Rectal smooth muscle tissue (tissue), 1 donor: ENCODE results near the gene JSRP1.

Source experiments
- H3K27ac ChIP-seq: one replicate; pipeline ENCODE4 v1.7.0; 2013; ENCODE audit warnings: low read depth, low read length, inconsistent platforms
- H3K27me3 ChIP-seq: one replicate; pipeline ENCODE4 v1.7.0; 2013; ENCODE audit warnings: low read length; ENCODE audit not compliant: control insufficient read depth, insufficient read depth
- H3K36me3 ChIP-seq: one replicate; pipeline ENCODE4 v1.7.0; 2013; ENCODE audit warnings: low read length; ENCODE audit not compliant: control insufficient read depth, insufficient read depth
- H3K4me1 ChIP-seq: one replicate; pipeline ENCODE4 v1.7.0; 2013; ENCODE audit warnings: low read length; ENCODE audit not compliant: control insufficient read depth, insufficient read depth
- H3K4me3 ChIP-seq: one replicate; pipeline ENCODE4 v1.7.0; 2013; ENCODE audit warnings: low read length
- H3K9ac ChIP-seq: one replicate; pipeline ENCODE4 v1.7.0; 2013; ENCODE audit warnings: low read length

Gene JSRP1

DNA sequence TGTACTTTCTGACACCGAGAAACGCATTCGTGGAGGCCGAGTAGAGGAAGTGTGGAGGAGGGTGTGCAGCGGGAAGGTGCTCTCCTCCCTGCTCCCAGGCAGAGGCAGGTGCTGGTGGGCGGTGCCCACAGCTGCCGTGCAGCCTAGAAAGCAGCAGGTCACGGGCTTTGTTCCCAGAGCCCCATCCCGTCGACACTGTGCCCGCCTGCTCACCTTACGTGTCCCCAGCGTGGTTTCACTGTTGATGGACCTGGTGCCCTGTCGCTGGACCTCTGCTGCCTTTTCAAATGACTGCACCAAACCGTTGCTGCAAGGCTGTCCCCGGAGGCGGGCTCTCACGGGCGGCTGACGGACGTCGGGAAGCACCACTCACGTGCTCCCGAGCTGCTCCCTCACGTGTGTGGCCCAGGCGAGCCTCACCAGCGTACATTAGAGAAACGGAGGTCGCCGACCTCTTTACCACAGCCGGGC is 40.9 kb downstream of the JSRP1 start:
- no peak overlapping the region for H3K4me3 ChIP-seq
- peaks cover 38% of the 10 kb centered on the region for H3K36me3 ChIP-seq
- no peak overlapping the region for H3K27ac ChIP-seq
- no peaks in the 10 kb centered on the region for H3K4me1 ChIP-seq
- no peaks in the 10 kb centered on the region for H3K27me3 ChIP-seq
- no peak overlapping the region for H3K9ac ChIP-seq

GRCh38 chr19:2214251-2214650 is 42.0 kb downstream of the JSRP1 start:
- no peaks in the 10 kb centered on the region for H3K27me3 ChIP-seq
- H3K36me3 ChIP-seq = peaks cover 36% of the 10 kb centered on the region
- H3K27ac ChIP-seq = no peak overlapping the region
- H3K9ac ChIP-seq = no peak overlapping the region
- no peak overlapping the region for H3K4me3 ChIP-seq
- no peaks in the 10 kb centered on the region for H3K4me1 ChIP-seq

GRCh38 chr19:2213799-2214198 is 42.4 kb downstream of the JSRP1 start:
- H3K4me3 ChIP-seq = peak overlapping the region; percentile 21
- H3K27me3 ChIP-seq = no peaks in the 10 kb centered on the region
- H3K4me1 ChIP-seq = no peaks in the 10 kb centered on the region
- H3K36me3 ChIP-seq = peaks cover 36% of the 10 kb centered on the region
- peak overlapping the region; percentile 7 for H3K27ac ChIP-seq
- H3K9ac ChIP-seq = no peak overlapping the region

GRCh38 chr19:2212861-2213711 is 43.1 kb downstream of the JSRP1 start:
- Histone ChIP-seq H3K4me1 (no peaks in the 10 kb centered on the region), H3K36me3 (peaks cover 36% of the 10 kb centered on the region), H3K9ac (no peak overlapping the region), H3K4me3 (peak overlapping the region; percentile 21), H3K27ac (peak overlapping the region; percentile 7), H3K27me3 (no peaks in the 10 kb centered on the region)

DNA sequence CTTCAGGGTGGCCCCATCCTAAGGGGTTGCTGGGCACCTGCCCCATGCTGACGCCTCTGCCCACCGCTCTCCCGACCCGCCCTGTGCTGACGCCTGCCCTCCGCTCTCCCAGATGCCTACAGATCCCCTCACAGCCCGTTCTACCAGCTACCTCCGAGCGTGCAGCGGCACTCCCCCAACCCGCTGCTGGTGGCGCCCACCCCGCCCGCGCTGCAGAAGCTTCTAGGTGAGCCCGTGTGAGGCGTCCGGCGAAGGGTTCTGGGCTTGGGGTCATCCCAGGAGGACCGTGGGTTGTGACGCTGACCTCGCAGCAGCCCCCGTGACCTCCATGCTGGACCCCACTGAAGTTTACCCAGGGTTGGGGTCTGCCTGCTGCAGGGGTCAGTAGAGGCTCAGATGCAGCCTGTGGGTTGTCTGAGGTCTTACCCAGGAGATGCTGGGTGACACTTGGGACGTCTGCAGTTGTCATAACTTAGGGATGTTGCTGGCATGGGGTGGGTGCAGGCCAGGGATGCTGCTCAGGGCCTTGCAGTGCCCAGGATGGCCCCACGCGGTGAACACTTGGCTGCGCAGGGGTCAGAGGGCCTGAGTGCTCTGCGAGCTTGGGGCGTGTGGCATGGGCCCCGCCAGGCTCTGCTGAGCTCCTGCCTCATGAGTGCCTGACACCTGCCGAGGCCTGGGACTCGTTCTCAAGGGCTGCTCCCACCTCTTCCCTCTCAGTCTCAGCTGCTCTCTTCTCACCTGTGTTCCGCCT is 45.1 kb downstream of the JSRP1 start:
- Histone ChIP-seq H3K9ac (no peak overlapping the region), H3K4me3 (no peak overlapping the region), H3K27me3 (no peaks in the 10 kb centered on the region), H3K36me3 (peaks cover 27% of the 10 kb centered on the region), H3K4me1 (no peaks in the 10 kb centered on the region), H3K27ac (no peak overlapping the region)

GRCh38 chr19:2210206-2210605 is 46.0 kb downstream of the JSRP1 start:
- Histone ChIP-seq H3K27ac (no peak overlapping the region), H3K27me3 (no peaks in the 10 kb centered on the region), H3K9ac (no peak overlapping the region), H3K4me1 (no peaks in the 10 kb centered on the region), H3K4me3 (no peak overlapping the region), H3K36me3 (peaks cover 22% of the 10 kb centered on the region)

DNA sequence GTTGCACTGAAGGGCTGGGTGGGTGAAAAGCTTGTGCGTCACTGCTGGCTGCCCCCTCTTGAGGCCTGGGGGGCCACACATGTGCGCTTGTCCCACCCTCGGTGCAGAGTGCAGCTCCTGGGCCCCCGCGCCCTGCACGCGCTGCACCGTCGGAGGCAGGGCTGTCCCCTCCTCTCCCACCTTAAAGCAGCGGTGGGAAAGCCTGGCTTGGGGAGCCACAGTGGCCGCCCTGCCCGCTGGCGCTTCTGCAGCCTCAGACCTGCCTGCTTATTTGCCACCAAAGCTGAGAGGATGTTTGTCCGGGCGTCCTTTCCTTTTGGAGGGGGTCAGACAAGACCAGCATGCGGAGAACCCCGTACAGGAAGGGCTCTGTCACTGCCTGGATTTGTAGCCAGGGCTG is 46.8 kb downstream of the JSRP1 start:
- Histone ChIP-seq H3K27me3 (no peaks in the 10 kb centered on the region), H3K4me3 (no peak overlapping the region), H3K36me3 (peaks cover 19% of the 10 kb centered on the region), H3K9ac (no peak overlapping the region), H3K27ac (no peak overlapping the region), H3K4me1 (no peaks in the 10 kb centered on the region)

GRCh38 chr19:2208975-2209374 is 47.2 kb downstream of the JSRP1 start:
- no peaks in the 10 kb centered on the region for H3K27me3 ChIP-seq
- no peak overlapping the region for H3K27ac ChIP-seq
- H3K9ac ChIP-seq = no peak overlapping the region
- no peak overlapping the region for H3K4me3 ChIP-seq
- H3K36me3 ChIP-seq = peaks cover 20% of the 10 kb centered on the region
- H3K4me1 ChIP-seq = no peaks in the 10 kb centered on the region

DNA sequence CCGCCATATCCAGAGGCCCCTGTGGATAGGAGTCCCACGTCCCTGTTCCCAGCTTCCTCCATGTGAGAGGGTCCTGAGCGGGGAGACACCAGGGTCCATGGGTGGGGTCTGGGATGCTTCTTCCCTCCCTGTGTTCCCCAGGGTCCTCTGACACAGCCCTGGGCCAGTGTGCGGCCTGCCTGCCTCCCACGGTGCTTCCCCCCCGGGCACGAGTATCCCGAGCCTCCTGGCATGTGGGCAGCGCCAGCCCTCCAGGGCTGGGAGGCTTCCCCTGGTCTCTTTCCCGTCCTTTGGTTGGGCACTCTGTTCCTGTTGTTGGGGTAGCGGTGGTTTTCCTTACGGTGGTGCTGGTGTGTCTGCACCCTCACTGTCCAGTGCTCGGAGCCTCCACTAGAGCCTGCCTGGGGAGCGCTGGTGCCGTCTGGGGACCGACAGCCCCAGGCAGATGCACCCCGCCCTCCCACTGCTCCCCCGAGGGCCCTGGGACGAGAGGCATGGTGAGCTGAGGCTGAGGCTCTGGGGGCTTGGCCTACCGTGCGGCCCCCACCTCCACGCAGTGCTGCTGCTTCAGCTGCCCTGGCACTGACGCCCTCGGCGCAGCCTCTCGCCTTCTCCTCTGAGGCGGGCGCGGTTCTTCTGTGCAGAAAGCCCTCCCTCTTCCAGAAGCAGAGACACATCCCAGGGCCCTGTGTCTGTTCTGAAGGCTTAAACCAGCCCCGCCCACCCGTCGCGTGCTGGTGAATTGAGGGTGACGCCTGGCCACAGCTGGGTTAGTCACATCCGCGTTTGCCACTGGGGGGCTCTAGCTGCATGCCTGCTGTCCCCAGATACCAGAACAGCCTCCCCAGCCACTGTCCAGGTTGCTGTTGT is 48.0 kb downstream of the JSRP1 start:
- Histone ChIP-seq H3K4me1 (no peaks in the 10 kb centered on the region), H3K27me3 (no peaks in the 10 kb centered on the region), H3K9ac (no peak overlapping the region), H3K36me3 (peaks cover 21% of the 10 kb centered on the region), H3K4me3 (no peak overlapping the region), H3K27ac (no peak overlapping the region)

GRCh38 chr19:2207008-2207407 is 49.2 kb downstream of the JSRP1 start:
- H3K4me1 ChIP-seq = no peaks in the 10 kb centered on the region

GRCh38 chr19:2202366-2202765 is 53.9 kb downstream of the JSRP1 start:
- Histone ChIP-seq H3K36me3 (peaks cover 14% of the 10 kb centered on the region), H3K9ac (no peak overlapping the region), H3K27me3 (no peaks in the 10 kb centered on the region), H3K4me1 (no peaks in the 10 kb centered on the region), H3K4me3 (no peak overlapping the region), H3K27ac (no peak overlapping the region)

More at GRCh38 chr19:2207008-2207407, 49.2 kb downstream of the JSRP1 start:
- Histone ChIP-seq H3K4me3 (no peak overlapping the region), H3K27me3 (no peaks in the 10 kb centered on the region), H3K9ac (no peak overlapping the region), H3K36me3 (peaks cover 19% of the 10 kb centered on the region), H3K27ac (no peak overlapping the region)
